Gastroesophageal sphincter (tissue), 3 donors: ENCODE data around the gene UNC13B.

Source experiments
- EP300 ChIP-seq: sonication (generic); formaldehyde crosslinking; IDR thresholded peaks from one replicate; pipeline ENCODE4 v1.6.1; 2017; ENCODE audit warnings: antibody characterized with exemption, mild to moderate bottlenecking
- POLR2A ChIP-seq, 2 donors: fragments of 450-650 bp; IDR thresholded peaks; one replicate each; pipeline ENCODE4 v1.6.1; 2017; ENCODE audit warnings: antibody characterized with exemption in 2 of 2, mild to moderate bottlenecking in 2 of 2, moderate library complexity in 1 of 2
- POLR2AphosphoS5 ChIP-seq: sonication (generic); formaldehyde crosslinking; IDR thresholded peaks from one replicate; pipeline ENCODE4 v1.6.1; 2017; ENCODE audit warnings: antibody characterized with exemption
- TF ChIP-seq, protein P1 (sequence below), 4 experiments: fragments of 200-600 bp in 2 of 4; fragments of 450-650 bp in 2 of 4; sonication (generic) in 1 of 4; IDR thresholded peaks; one replicate each; pipeline ENCODE4 v1.5.1; 2017 to 2019; ENCODE audit warnings: antibody characterized with exemption in 4 of 4, mild to moderate bottlenecking in 2 of 4, moderate library complexity in 2 of 4

GRCh38 chr9:35114113-35114839 is 47.5 kb upstream of the UNC13B start:
- TF ChIP-seq EP300, result no peak
- TF ChIP-seq POLR2A (IDR thresholded peaks at IDR 0.05), result no peak
- TF ChIP-seq, protein P1, sequence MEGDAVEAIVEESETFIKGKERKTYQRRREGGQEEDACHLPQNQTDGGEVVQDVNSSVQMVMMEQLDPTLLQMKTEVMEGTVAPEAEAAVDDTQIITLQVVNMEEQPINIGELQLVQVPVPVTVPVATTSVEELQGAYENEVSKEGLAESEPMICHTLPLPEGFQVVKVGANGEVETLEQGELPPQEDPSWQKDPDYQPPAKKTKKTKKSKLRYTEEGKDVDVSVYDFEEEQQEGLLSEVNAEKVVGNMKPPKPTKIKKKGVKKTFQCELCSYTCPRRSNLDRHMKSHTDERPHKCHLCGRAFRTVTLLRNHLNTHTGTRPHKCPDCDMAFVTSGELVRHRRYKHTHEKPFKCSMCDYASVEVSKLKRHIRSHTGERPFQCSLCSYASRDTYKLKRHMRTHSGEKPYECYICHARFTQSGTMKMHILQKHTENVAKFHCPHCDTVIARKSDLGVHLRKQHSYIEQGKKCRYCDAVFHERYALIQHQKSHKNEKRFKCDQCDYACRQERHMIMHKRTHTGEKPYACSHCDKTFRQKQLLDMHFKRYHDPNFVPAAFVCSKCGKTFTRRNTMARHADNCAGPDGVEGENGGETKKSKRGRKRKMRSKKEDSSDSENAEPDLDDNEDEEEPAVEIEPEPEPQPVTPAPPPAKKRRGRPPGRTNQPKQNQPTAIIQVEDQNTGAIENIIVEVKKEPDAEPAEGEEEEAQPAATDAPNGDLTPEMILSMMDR (IDR thresholded peaks at IDR 0.05), result no peak
- TF ChIP-seq POLR2AphosphoS5, result no peak
